Vagina (tissue), 2 donors: ENCODE results near the gene METTL25B. TPM values are rescaled to one million over a fixed set of nuclear protein-coding genes. Genes with fewer than 3 reads are reported as not detected.

Experiments used
- DNase-seq, 2 donors: peaks; one replicate each; pipeline ENCODE4 v3.0.0-alpha.2; 2017; ENCODE audit errors: extremely low spot score in 2 of 2
- H3K27ac ChIP-seq: fragments of 200-600 bp; sonication (generic); one replicate; pipeline ENCODE4 v1.5.1; 2019
- H3K27me3 ChIP-seq: fragments of 200-600 bp; sonication (generic); one replicate; pipeline ENCODE4 v1.5.1; 2019
- H3K36me3 ChIP-seq, 2 donors: fragments of 200-600 bp; sonication (generic); one replicate each; pipeline ENCODE4 v1.5.1; 2017 to 2019
- H3K4me1 ChIP-seq: fragments of 200-600 bp; sonication (generic); one replicate; pipeline ENCODE4 v1.5.1; 2019
- H3K4me3 ChIP-seq, 2 donors: fragments of 200-600 bp; sonication (generic); 1 replicate in 1 of 2; 2 replicates in 1 of 2; pipeline ENCODE4 v1.5.1; 2016 to 2019
- H3K9me3 ChIP-seq: fragments of 200-600 bp; sonication (generic); one replicate; pipeline ENCODE4 v1.5.1; 2019
- POLR2A ChIP-seq, 2 donors: fragments of 450-650 bp; IDR thresholded peaks; one replicate each; pipeline ENCODE4 v1.6.1; 2017; ENCODE audit warnings: antibody characterized with exemption in 2 of 2, mild to moderate bottlenecking in 2 of 2, moderate library complexity in 2 of 2
- POLR2AphosphoS5 ChIP-seq, 2 donors: sonication (generic); formaldehyde crosslinking; IDR thresholded peaks; one replicate each; pipeline ENCODE4 v1.9.0; 2017; ENCODE audit warnings: antibody characterized with exemption in 2 of 2, mild to moderate bottlenecking in 2 of 2, low read depth in 1 of 2; ENCODE audit not compliant: insufficient read depth in 1 of 2
- intact Hi-C: fragments of 100-400 bp; cut with DNase I; formaldehyde crosslinking; loops from one replicate; pipeline ENCODE4 v1.15.1; 2023
- total RNA-seq: library from RNA; depleted of rRNA; stranded (reverse); fragments of >200 nt; gene quantifications from one replicate; pipeline ENCODE4 v1.2.3, GENCODE V29; 2016
- TF ChIP-seq, protein P1 (sequence below), 3 experiments: fragments of 450-650 bp in 2 of 3; fragments of 200-600 bp in 1 of 3; sonication (generic) in 1 of 3; IDR thresholded peaks; one replicate each; pipeline ENCODE4 v1.5.1; 2017 to 2019; ENCODE audit warnings: antibody characterized with exemption in 3 of 3, mild to moderate bottlenecking in 2 of 3, moderate library complexity in 2 of 3

Gene METTL25B
- total RNA-seq, 1 donor from 2014 or later = 17.7 TPM

- DNase-seq = no peak
- Histone ChIP-seq H3K4me1 (peaks cover 86% of the 10 kb centered on the region), H3K27me3 (no peaks in the 10 kb centered on the region)
These were observed 44.6 kb downstream of the METTL25B start for GRCh38 chr1:156772728-156773497.

DNA sequence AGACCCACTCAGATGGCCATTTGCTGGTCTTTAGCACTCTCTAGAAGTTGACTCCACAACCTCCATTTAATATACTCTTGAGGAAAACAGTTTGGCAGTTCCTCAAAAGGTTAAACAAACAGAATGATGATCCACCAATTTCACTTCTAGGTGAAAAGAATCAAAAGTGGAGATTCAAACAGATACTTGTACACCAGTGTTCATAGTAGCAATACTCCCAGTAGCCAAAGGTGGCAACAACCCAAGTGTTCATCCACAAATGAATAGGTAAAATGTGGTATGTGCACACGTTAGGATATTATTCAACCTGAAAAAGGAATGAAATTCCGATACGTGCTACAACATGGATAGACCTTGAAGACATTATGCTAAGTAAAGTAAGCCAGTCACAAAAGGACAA lies 45.3 kb downstream of the METTL25B start:
- Histone ChIP-seq H3K9me3 (no peaks in the 10 kb centered on the region), H3K4me1 (peaks cover 80% of the 10 kb centered on the region), H3K36me3 (peaks cover 0 to 9% of the 10 kb centered on the region in 2 donors), H3K4me3 (no peak overlapping the region), H3K27me3 (no peaks in the 10 kb centered on the region), H3K27ac (no peak overlapping the region)
- DNase-seq = no peak
- intact Hi-C loops = no loop called here
- TF ChIP-seq POLR2A (IDR thresholded peaks at IDR 0.05) (no peak), POLR2AphosphoS5 (IDR thresholded peaks at IDR 0.05; ENCODE audit: insufficient read depth in 1 of 2, low read depth in 1 of 2) (no peak)
- TF ChIP-seq, protein P1, sequence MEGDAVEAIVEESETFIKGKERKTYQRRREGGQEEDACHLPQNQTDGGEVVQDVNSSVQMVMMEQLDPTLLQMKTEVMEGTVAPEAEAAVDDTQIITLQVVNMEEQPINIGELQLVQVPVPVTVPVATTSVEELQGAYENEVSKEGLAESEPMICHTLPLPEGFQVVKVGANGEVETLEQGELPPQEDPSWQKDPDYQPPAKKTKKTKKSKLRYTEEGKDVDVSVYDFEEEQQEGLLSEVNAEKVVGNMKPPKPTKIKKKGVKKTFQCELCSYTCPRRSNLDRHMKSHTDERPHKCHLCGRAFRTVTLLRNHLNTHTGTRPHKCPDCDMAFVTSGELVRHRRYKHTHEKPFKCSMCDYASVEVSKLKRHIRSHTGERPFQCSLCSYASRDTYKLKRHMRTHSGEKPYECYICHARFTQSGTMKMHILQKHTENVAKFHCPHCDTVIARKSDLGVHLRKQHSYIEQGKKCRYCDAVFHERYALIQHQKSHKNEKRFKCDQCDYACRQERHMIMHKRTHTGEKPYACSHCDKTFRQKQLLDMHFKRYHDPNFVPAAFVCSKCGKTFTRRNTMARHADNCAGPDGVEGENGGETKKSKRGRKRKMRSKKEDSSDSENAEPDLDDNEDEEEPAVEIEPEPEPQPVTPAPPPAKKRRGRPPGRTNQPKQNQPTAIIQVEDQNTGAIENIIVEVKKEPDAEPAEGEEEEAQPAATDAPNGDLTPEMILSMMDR (IDR thresholded peaks at IDR 0.05) = no peak

More at GRCh38 chr1:156772728-156773497, 44.6 kb downstream of the METTL25B start:
- intact Hi-C loops = no loop called here
- Histone ChIP-seq H3K4me3 (no peak overlapping the region), H3K36me3 (peaks cover 0 to 9% of the 10 kb centered on the region in 2 donors), H3K9me3 (no peaks in the 10 kb centered on the region), H3K27ac (no peak overlapping the region)
- TF ChIP-seq POLR2AphosphoS5 (IDR thresholded peaks at IDR 0.05; ENCODE audit: insufficient read depth in 1 of 2, low read depth in 1 of 2) (no peak), POLR2A (IDR thresholded peaks at IDR 0.05) (no peak)
- TF ChIP-seq, protein P1 (IDR thresholded peaks at IDR 0.05) = no peak

DNA sequence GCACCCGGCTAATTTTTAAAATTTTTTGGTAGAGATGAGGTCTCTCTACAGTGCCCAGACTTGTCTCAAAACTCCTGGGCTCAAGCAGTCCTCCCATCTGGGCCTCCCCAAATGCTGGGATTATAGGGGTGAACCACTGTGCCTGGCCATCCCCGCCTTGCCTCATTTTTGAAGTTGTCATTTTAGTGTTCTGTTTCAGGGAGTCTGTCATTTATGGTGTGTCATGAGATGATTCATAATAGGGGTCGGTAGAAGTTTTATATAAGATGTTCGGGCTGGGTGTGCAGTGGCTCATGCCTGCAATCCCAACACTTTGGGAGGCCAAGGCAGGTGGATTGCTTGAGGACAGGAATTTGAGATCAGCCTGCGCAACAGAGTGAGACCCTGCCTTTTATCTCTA lies 47.5 kb downstream of the METTL25B start:
- H3K4me3 ChIP-seq = no peak overlapping the region
- peaks cover 59% of the 10 kb centered on the region for H3K4me1 ChIP-seq
- peaks cover 0 to 5% of the 10 kb centered on the region in 2 donors for H3K36me3 ChIP-seq
- no peak for DNase-seq
- intact Hi-C loops = no loop called here
- H3K27ac ChIP-seq = no peak overlapping the region
- TF ChIP-seq POLR2AphosphoS5 (IDR thresholded peaks at IDR 0.05; ENCODE audit: insufficient read depth in 1 of 2, low read depth in 1 of 2) (no peak), POLR2A (IDR thresholded peaks at IDR 0.05) (no peak)
- TF ChIP-seq, protein P1 (IDR thresholded peaks at IDR 0.05) = no peak
- H3K9me3 ChIP-seq = no peaks in the 10 kb centered on the region
- H3K27me3 ChIP-seq = no peaks in the 10 kb centered on the region

- no peak overlapping the region for H3K27ac ChIP-seq
- no peaks in the 10 kb centered on the region for H3K36me3 ChIP-seq
- no peak for DNase-seq
- H3K9me3 ChIP-seq = no peaks in the 10 kb centered on the region
- H3K4me1 ChIP-seq = peaks cover 59% of the 10 kb centered on the region
- no peak overlapping the region for H3K4me3 ChIP-seq
- TF ChIP-seq, protein P1 (IDR thresholded peaks at IDR 0.05) = no peak
- TF ChIP-seq POLR2AphosphoS5 (IDR thresholded peaks at IDR 0.05; ENCODE audit: insufficient read depth in 1 of 2, low read depth in 1 of 2) (no peak), POLR2A (IDR thresholded peaks at IDR 0.05) (no peak)
- intact Hi-C loops = no loop called here
- H3K27me3 ChIP-seq = no peaks in the 10 kb centered on the region
These were observed 48.7 kb downstream of the METTL25B start for GRCh38 chr1:156776942-156777341.

DNA sequence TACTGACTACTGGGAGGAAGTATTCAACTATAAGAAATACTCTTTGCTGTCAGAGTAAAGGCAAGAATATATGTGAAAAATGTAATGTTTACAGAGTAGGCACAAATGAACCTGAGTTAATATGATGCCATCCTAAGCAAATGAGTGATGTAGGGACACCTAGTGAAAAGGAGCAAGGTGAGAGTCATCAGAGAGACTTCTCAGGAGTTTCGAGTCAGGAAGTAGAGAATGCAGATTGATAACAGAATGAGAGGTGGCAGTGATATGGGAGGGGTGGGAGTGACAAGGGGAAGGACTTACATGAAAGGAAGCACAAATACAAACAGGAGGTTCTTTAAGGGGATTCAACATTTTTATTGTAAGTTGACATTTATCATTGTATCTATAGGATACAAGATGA lies 49.3 kb downstream of the METTL25B start:
- Histone ChIP-seq H3K27ac (no peak overlapping the region), H3K4me1 (peaks cover 57% of the 10 kb centered on the region), H3K27me3 (no peaks in the 10 kb centered on the region), H3K4me3 (no peak overlapping the region), H3K9me3 (no peaks in the 10 kb centered on the region), H3K36me3 (peaks cover 0 to 3% of the 10 kb centered on the region in 2 donors)
- DNase-seq = no peak
- intact Hi-C loops = no loop called here
- TF ChIP-seq POLR2A (IDR thresholded peaks at IDR 0.05) (no peak), POLR2AphosphoS5 (IDR thresholded peaks at IDR 0.05; ENCODE audit: insufficient read depth in 1 of 2, low read depth in 1 of 2) (no peak)
- TF ChIP-seq, protein P1 (IDR thresholded peaks at IDR 0.05) = no peak
